Tibial artery (tissue), 4 donors: Measurements from ENCODE around the gene GAK.
"Not testable (repeated sequence)": the region's sequence is repeated elsewhere in the genome, so short reads cannot be mapped to it uniquely, and the experiment has no call there.

Source experiments
- DNase-seq, 2 donors: peaks; one replicate each; pipeline ENCODE4 v3.0.0-alpha.2; 2019
- H3K27ac ChIP-seq, 2 donors: fragments of 200-600 bp; sonication (generic) in 1 of 2; 1 replicate in 1 of 2; 2 replicates in 1 of 2; pipeline ENCODE4 v1.5.1; 2018 to 2019; ENCODE audit warnings: mild to moderate bottlenecking in 1 of 2
- H3K27me3 ChIP-seq, 2 donors: fragments of 200-600 bp; sonication (generic) in 1 of 2; one replicate each; pipeline versions ENCODE4 v1.5.1 to v1.6.0; 2016 to 2019
- H3K36me3 ChIP-seq, 3 donors: fragments of 200-600 bp; sonication (generic) in 2 of 3; one replicate each; pipeline ENCODE4 v1.5.1; 2016 to 2019; ENCODE audit warnings: mild to moderate bottlenecking in 2 of 3
- H3K4me1 ChIP-seq, 4 donors: fragments of 200-600 bp; sonication (generic) in 2 of 4; 1 replicate in 3 of 4; 2 replicates in 1 of 4; pipeline ENCODE4 v1.5.1; 2016 to 2019
- H3K4me3 ChIP-seq, 2 donors: fragments of 200-600 bp; sonication (generic) in 1 of 2; 1 replicate in 1 of 2; 2 replicates in 1 of 2; pipeline ENCODE4 v1.5.1; 2018 to 2019; ENCODE audit warnings: mild to moderate bottlenecking in 2 of 2
- H3K9me3 ChIP-seq, 3 donors: fragments of 200-600 bp; sonication (generic) in 1 of 3; one replicate each; pipeline ENCODE4 v1.5.1; 2016 to 2019
- intact Hi-C: fragments of 100-400 bp; cut with DNase I; formaldehyde crosslinking; loops from one replicate; pipeline ENCODE4 v1.15.0; 2023; ENCODE audit warnings: low total_unique reads
- TF ChIP-seq, protein P1 (sequence below), 2 experiments: fragments of 200-600 bp in 1 of 2; fragments of 450-650 bp in 1 of 2; IDR thresholded peaks; one replicate each; pipeline ENCODE4 v1.5.1; 2017 to 2019; ENCODE audit warnings: antibody characterized with exemption in 2 of 2, mild to moderate bottlenecking in 1 of 2, moderate library complexity in 1 of 2

GAK gene

DNA sequence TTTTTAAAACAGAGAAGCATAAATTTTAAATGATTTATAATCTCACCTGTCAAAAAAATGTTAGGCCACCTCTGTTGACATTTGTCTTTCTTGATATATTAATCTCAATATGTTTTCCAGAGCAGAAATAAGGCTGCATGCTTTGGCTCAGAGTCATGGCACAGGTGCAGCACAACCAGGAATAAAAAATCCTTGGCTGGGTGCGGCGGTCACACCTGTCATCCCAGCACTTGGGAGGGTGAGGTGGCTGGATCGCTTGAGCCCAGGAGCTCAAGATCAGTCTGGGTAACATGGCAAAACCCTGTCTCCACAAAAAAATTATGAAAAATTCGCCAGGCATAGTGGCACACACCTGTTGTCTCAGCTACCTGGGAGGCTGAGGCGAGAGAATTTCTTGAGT is 124.3 kb downstream of the GAK start:
- Histone ChIP-seq H3K36me3 (no peaks in the 10 kb centered on the region), H3K4me3 (no peak overlapping the region), H3K4me1 (no peaks in the 10 kb centered on the region), H3K27ac (no peak overlapping the region), H3K9me3 (no peaks in the 10 kb centered on the region), H3K27me3 (peaks cover 0 to 39% of the 10 kb centered on the region in 2 donors)
- TF ChIP-seq, protein P1, sequence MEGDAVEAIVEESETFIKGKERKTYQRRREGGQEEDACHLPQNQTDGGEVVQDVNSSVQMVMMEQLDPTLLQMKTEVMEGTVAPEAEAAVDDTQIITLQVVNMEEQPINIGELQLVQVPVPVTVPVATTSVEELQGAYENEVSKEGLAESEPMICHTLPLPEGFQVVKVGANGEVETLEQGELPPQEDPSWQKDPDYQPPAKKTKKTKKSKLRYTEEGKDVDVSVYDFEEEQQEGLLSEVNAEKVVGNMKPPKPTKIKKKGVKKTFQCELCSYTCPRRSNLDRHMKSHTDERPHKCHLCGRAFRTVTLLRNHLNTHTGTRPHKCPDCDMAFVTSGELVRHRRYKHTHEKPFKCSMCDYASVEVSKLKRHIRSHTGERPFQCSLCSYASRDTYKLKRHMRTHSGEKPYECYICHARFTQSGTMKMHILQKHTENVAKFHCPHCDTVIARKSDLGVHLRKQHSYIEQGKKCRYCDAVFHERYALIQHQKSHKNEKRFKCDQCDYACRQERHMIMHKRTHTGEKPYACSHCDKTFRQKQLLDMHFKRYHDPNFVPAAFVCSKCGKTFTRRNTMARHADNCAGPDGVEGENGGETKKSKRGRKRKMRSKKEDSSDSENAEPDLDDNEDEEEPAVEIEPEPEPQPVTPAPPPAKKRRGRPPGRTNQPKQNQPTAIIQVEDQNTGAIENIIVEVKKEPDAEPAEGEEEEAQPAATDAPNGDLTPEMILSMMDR (IDR thresholded peaks at IDR 0.05), result no peak
- intact Hi-C loops, result no loop called here
- DNase-seq, result no peak

DNA sequence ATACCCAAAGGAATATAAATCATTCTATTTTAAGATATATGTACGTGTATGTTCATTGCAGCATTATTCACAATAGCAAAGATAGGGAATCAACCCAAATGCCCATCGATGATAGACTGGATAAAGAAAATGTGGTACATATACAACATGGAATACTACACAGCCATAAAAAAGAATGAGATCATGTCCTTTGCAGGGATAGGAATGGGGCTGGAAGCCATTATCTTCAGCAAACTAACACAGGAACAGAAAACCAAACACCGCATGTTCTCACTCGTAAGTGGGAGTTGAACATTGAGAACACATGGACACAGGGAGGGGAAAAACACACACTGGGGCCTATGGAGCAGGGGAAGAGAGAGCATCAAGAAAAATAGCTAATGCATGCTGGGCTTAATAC is 125.1 kb downstream of the GAK start:
- H3K9me3 ChIP-seq, intact Hi-C loops, H3K4me3 ChIP-seq, DNase-seq, H3K36me3 ChIP-seq, H3K4me1 ChIP-seq, H3K27ac ChIP-seq: not testable (repeated sequence)
- H3K27me3 ChIP-seq, result peaks cover 0 to 31% of the 10 kb centered on the region in 2 donors

DNA sequence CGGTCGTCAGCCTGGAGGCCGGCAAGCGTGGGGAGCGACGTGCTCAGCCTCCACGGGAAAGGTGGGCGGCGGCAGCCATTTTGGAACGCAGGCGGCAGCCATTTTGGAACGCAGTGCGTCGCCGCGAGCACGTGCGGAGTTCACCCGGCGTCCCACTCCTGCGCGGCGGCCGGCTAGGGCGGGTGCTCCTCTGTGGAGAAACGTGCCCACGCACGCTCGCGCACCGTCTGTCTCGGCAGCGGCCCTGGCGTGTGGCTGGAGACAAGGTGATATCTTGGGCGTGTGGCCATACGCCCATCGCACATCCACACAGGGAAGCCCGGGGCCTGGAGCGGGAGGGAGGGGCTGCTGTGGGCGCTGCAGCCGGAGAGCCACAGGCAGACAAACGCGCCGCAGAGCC is 127.3 kb downstream of the GAK start:
- H3K9me3 ChIP-seq, result no peaks in the 10 kb centered on the region
- no peak for DNase-seq
- H3K36me3 ChIP-seq, result no peaks in the 10 kb centered on the region
- H3K4me3 ChIP-seq, result no peak overlapping the region
- TF ChIP-seq, protein P1 (IDR thresholded peaks at IDR 0.05), result no peak
- intact Hi-C loops, result no loop called here
- H3K27ac ChIP-seq, result no peak overlapping the region
- peaks cover 0 to 20% of the 10 kb centered on the region in 2 donors for H3K27me3 ChIP-seq
- no peaks in the 10 kb centered on the region for H3K4me1 ChIP-seq

DNA sequence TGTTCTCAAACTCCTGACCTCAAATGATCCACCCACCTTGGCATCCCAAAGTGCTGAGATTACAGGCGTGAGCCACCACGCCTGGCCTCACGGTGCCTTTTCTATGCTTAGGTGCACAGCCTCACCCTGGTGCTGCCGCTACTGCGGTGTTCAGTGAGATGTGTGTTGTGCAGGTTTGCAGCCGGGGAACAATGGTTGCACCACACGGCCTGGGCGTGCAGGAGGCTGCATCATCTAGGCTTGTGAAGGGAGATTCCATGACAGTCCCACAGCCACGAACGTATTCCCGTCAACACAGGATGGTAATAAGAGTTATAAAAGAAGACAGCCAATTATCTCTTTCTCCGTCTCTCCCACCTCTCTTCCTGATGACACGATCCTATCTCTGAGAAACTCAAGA is 128.2 kb downstream of the GAK start:
- Histone ChIP-seq H3K4me1 (no peaks in the 10 kb centered on the region), H3K36me3 (no peaks in the 10 kb centered on the region), H3K27ac (no peak overlapping the region), H3K4me3 (no peak overlapping the region), H3K27me3 (peaks cover 0 to 15% of the 10 kb centered on the region in 2 donors), H3K9me3 (no peaks in the 10 kb centered on the region)
- intact Hi-C loops, result no loop called here
- TF ChIP-seq, protein P1 (IDR thresholded peaks at IDR 0.05), result no peak
- no peak for DNase-seq

DNA sequence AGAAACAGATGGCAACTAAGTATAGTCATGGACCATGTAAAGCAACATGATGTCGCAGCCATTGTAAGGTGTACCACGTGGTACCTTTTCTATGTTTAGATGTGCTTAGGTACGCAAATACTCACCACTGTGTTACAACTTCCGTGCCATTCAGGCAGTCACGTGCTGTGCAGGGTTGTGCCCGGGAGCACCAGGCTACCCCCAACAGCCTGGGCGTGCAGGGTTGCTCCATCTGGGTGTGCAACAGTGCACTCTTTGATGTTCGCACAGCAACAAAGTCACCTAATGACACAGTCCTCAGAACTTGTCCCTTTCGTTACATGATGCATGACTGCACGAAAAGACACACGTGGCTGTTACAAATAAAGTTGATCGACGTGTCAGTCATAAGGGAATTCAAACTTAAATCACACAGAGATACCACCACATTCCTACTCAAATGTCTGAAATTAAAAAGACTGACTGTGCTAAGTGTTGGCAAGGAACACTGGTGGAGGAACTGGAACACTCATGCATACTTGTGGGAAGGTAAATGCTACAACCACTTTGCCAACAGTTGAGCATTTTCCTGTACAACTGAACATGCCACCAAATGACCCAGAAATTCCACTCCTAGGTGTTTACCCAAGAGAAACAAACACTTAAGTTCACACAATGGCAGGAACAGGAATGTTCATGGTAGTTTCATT is 130.5 kb downstream of the GAK start:
- Histone ChIP-seq H3K4me1 (no peaks in the 10 kb centered on the region), H3K4me3 (no peak overlapping the region), H3K27me3 (peaks cover 0 to 26% of the 10 kb centered on the region in 2 donors), H3K27ac (no peak overlapping the region), H3K9me3 (no peaks in the 10 kb centered on the region), H3K36me3 (no peaks in the 10 kb centered on the region)
- no peak for DNase-seq
- intact Hi-C loops, result no loop called here
- TF ChIP-seq, protein P1 (IDR thresholded peaks at IDR 0.05), result no peak
